Chondrocyte (in vitro differentiated cells): ENCODE data around the gene PRTN3. TPM values are rescaled to one million over a fixed set of nuclear protein-coding genes. Genes with fewer than 3 reads are reported as not detected.
"Not testable (repeated sequence)": the region's sequence is repeated elsewhere in the genome, so short reads cannot be mapped to it uniquely, and the experiment has no call there.

ENCODE experiments used
- DNase-seq: peaks from one replicate; pipeline ENCODE4 v3.0.0; 2021; ENCODE audit warnings: mixed read lengths, low spot score
- H3K27ac Mint-ChIP-seq: one replicate; pipeline ENCODE4 v1.8.0; 2021; ENCODE audit warnings: mild to moderate bottlenecking, moderate library complexity, mixed read lengths; ENCODE audit not compliant: unreplicated experiment
- H3K27me3 Mint-ChIP-seq: 2 replicates; pipeline ENCODE4 v1.8.0; 2021; ENCODE audit warnings: low read depth, mixed read lengths
- H3K36me3 Mint-ChIP-seq: 2 replicates; pipeline ENCODE4 v1.8.0; 2021; ENCODE audit warnings: low read depth, mixed read lengths
- H3K4me1 Mint-ChIP-seq: 2 replicates; pipeline ENCODE4 v1.8.0; 2021; ENCODE audit warnings: low read depth, mild to moderate bottlenecking, mixed read lengths
- H3K4me3 Mint-ChIP-seq: one replicate; pipeline ENCODE4 v1.8.0; 2021; ENCODE audit warnings: mild to moderate bottlenecking, moderate library complexity, mixed read lengths; ENCODE audit not compliant: unreplicated experiment
- H3K9me3 Mint-ChIP-seq: 2 replicates; pipeline ENCODE4 v1.8.0; 2021; ENCODE audit warnings: low read depth, mixed read lengths
- CTCF ChIP-seq: fragments of 200-600 bp; sonication (generic); IDR thresholded peaks from 2 replicates; pipeline ENCODE4 v1.5.0; 2021; ENCODE audit warnings: antibody characterized with exemption, mild to moderate bottlenecking, moderate library complexity
- total RNA-seq: library from RNA; stranded (reverse); gene quantifications from 3 replicates; pipeline ENCODE4 v1.2.1, GENCODE V29; 2021

The PRTN3 gene
- total RNA-seq, 1 donor from 2014 or later = not detected

GRCh38 chr19:875265-875879, 34.6 kb downstream of the PRTN3 start:
- Mint-ChIP-seq H3K36me3 (peaks cover 8% of the 10 kb centered on the region), H3K27ac (no peak overlapping the region), H3K27me3 (no peaks in the 10 kb centered on the region), H3K4me3 (no peak overlapping the region), H3K4me1 (peaks cover 16% of the 10 kb centered on the region), H3K9me3 (no peaks in the 10 kb centered on the region)
- no peak for TF ChIP-seq CTCF
- DNase-seq = no peak

GRCh38 chr19:876089-876488, 35.3 kb downstream of the PRTN3 start:
- no peaks in the 10 kb centered on the region for H3K9me3 Mint-ChIP-seq
- H3K27me3 Mint-ChIP-seq = no peaks in the 10 kb centered on the region
- DNase-seq = no peak
- TF ChIP-seq CTCF = no peak
- no peak overlapping the region for H3K4me3 Mint-ChIP-seq
- H3K36me3 Mint-ChIP-seq = peaks cover 10% of the 10 kb centered on the region
- H3K4me1 Mint-ChIP-seq = peaks cover 11% of the 10 kb centered on the region
- H3K27ac Mint-ChIP-seq = no peak overlapping the region

GRCh38 chr19:876780-877314, 36.0 kb downstream of the PRTN3 start:
- no peak for DNase-seq
- Mint-ChIP-seq H3K4me1 (peaks cover 7% of the 10 kb centered on the region), H3K9me3 (no peaks in the 10 kb centered on the region), H3K4me3 (no peak overlapping the region), H3K27me3 (no peaks in the 10 kb centered on the region), H3K36me3 (peaks cover 10% of the 10 kb centered on the region), H3K27ac (no peak overlapping the region)
- TF ChIP-seq CTCF = no peak

- not testable (repeated sequence) for H3K9me3 Mint-ChIP-seq, H3K27ac Mint-ChIP-seq, H3K27me3 Mint-ChIP-seq, DNase-seq, H3K4me3 Mint-ChIP-seq, H3K4me1 Mint-ChIP-seq
- H3K36me3 Mint-ChIP-seq = peaks cover 12% of the 10 kb centered on the region
Measured at GRCh38 chr19:877992-878660, 37.3 kb downstream of the PRTN3 start.

- H3K27me3 Mint-ChIP-seq, H3K4me3 Mint-ChIP-seq, H3K9me3 Mint-ChIP-seq, H3K4me1 Mint-ChIP-seq, DNase-seq, H3K27ac Mint-ChIP-seq: not testable (repeated sequence)
- H3K36me3 Mint-ChIP-seq = peaks cover 12% of the 10 kb centered on the region
Measured at GRCh38 chr19:878751-879561, 38.2 kb downstream of the PRTN3 start.
